Hypothalamus (tissue), 51 donors: ENCODE results near the gene GLI3.

Source experiments
- DNase-seq, 51 donors: peaks; one replicate each; lab custom pipeline; 2025; lab: John Stamatoyannopoulos, UW

The GLI3 gene

GRCh38 chr7:41912851-41913567 lies 324.0 kb downstream of the GLI3 start:
- DNase-seq: no peak

- no peak for DNase-seq
Observed at GRCh38 chr7:41912426-41912825, 324.6 kb downstream of the GLI3 start.

GRCh38 chr7:41911792-41912191 lies 325.2 kb downstream of the GLI3 start:
- DNase-seq: no peak
